HEK293 (cell line): ENCODE data around the gene GPI.

Experiments used
- BCL11B ChIP-seq: fragments of 450-650 bp; formaldehyde crosslinking; IDR thresholded peaks from 2 replicates; pipeline ENCODE4 v1.5.1; 2016; ENCODE audit warnings: low read depth, missing biosample characterization, missing genetic modification characterization
- BCL6B ChIP-seq: fragments of 450-650 bp; formaldehyde crosslinking; IDR thresholded peaks from 2 replicates; pipeline ENCODE4 v1.5.1; 2017; ENCODE audit warnings: missing biosample characterization, missing genetic modification characterization
- EGR2 ChIP-seq: fragments of 450-650 bp; formaldehyde crosslinking; IDR thresholded peaks from 2 replicates; pipeline ENCODE4 v1.5.1; 2016; ENCODE audit warnings: low read depth, missing biosample characterization, missing genetic modification characterization
- GFI1B ChIP-seq: fragments of 450-650 bp; formaldehyde crosslinking; IDR thresholded peaks from 2 replicates; pipeline ENCODE4 v1.5.1; 2016; ENCODE audit warnings: missing biosample characterization, missing genetic modification characterization
- PRDM2 ChIP-seq: fragments of 450-650 bp; formaldehyde crosslinking; IDR thresholded peaks from 2 replicates; pipeline ENCODE4 v1.5.1; 2016; ENCODE audit warnings: missing biosample characterization, missing genetic modification characterization, borderline replicate concordance
- SETDB1 ChIP-seq: IDR thresholded peaks from one replicate; pipeline ENCODE4 v1.6.1; 2017; ENCODE audit warnings: mild to moderate bottlenecking, low read length, moderate library complexity, mixed read lengths; ENCODE audit not compliant: insufficient read length
- YY1 ChIP-seq: fragments of 450-650 bp; formaldehyde crosslinking; IDR thresholded peaks from 2 replicates; pipeline ENCODE4 v1.5.1; 2018; ENCODE audit warnings: missing biosample characterization, missing genetic modification characterization
- ZBTB17 ChIP-seq: fragments of 450-650 bp; formaldehyde crosslinking; IDR thresholded peaks from 2 replicates; pipeline ENCODE4 v1.5.1; 2016; ENCODE audit warnings: missing biosample characterization, missing genetic modification characterization
- ZBTB26 ChIP-seq: fragments of 450-650 bp; formaldehyde crosslinking; optimal IDR thresholded peaks from 2 replicates; pipeline ENCODE3; 2016; ENCODE audit warnings: missing biosample characterization, mild to moderate bottlenecking, missing genetic modification characterization
- ZBTB48 ChIP-seq: fragments of 450-650 bp; formaldehyde crosslinking; IDR thresholded peaks from 2 replicates; pipeline ENCODE4 v1.5.1; 2016; ENCODE audit warnings: missing biosample characterization, missing genetic modification characterization
- ZNF2 ChIP-seq: fragments of 450-650 bp; formaldehyde crosslinking; IDR thresholded peaks from 2 replicates; pipeline ENCODE4 v1.5.1; 2016; ENCODE audit warnings: missing biosample characterization, missing genetic modification characterization
- ZNF239 ChIP-seq: fragments of 450-650 bp; formaldehyde crosslinking; IDR thresholded peaks from 2 replicates; pipeline ENCODE4 v1.5.1; 2016; ENCODE audit warnings: missing biosample characterization, missing genetic modification characterization
- ZNF266 ChIP-seq: fragments of 450-650 bp; formaldehyde crosslinking; IDR thresholded peaks from 2 replicates; pipeline ENCODE4 v1.5.1; 2016; ENCODE audit warnings: missing biosample characterization, missing genetic modification characterization, low read depth
- ZNF391 ChIP-seq: fragments of 450-650 bp; formaldehyde crosslinking; IDR thresholded peaks from 2 replicates; pipeline ENCODE4 v1.5.1; 2016; ENCODE audit warnings: low read depth, missing biosample characterization, missing genetic modification characterization, borderline replicate concordance
- ZNF510 ChIP-seq: fragments of 450-650 bp; formaldehyde crosslinking; IDR thresholded peaks from 2 replicates; pipeline ENCODE4 v1.5.1; 2018; ENCODE audit warnings: mild to moderate bottlenecking, missing genetic modification characterization, missing biosample characterization; ENCODE audit not compliant: insufficient replicate concordance
- ZNF623 ChIP-seq: fragments of 450-650 bp; formaldehyde crosslinking; IDR thresholded peaks from 2 replicates; pipeline ENCODE4 v1.5.1; 2016; ENCODE audit warnings: missing biosample characterization, missing genetic modification characterization
- ZNF629 ChIP-seq: fragments of 450-650 bp; formaldehyde crosslinking; IDR thresholded peaks from 2 replicates; pipeline ENCODE4 v1.5.1; 2017; ENCODE audit warnings: missing biosample characterization, missing genetic modification characterization
- ZNF654 ChIP-seq: fragments of 450-650 bp; formaldehyde crosslinking; IDR thresholded peaks from 2 replicates; pipeline ENCODE4 v1.5.1; 2016; ENCODE audit warnings: low read depth, missing biosample characterization, missing genetic modification characterization
- ZNF692 ChIP-seq: fragments of 450-650 bp; formaldehyde crosslinking; IDR thresholded peaks from 2 replicates; pipeline ENCODE4 v1.5.1; 2016; ENCODE audit warnings: missing biosample characterization, missing genetic modification characterization
- ZSCAN5A ChIP-seq: fragments of 450-650 bp; formaldehyde crosslinking; IDR thresholded peaks from 2 replicates; pipeline ENCODE4 v1.5.1; 2016; ENCODE audit warnings: missing biosample characterization, missing genetic modification characterization
- TF ChIP-seq, protein P1 (sequence below): fragments of 450-650 bp; formaldehyde crosslinking; IDR thresholded peaks from 2 replicates; pipeline ENCODE4 v1.5.1; 2016; ENCODE audit warnings: missing biosample characterization, missing genetic modification characterization
- TF ChIP-seq, protein P2 (sequence below): sonication (generic); formaldehyde crosslinking; IDR thresholded peaks from 2 replicates; pipeline ENCODE4 v1.8.1; 2022; ENCODE audit warnings: mild to moderate bottlenecking, moderate library complexity, missing genetic modification reagents

The GPI gene

DNA sequence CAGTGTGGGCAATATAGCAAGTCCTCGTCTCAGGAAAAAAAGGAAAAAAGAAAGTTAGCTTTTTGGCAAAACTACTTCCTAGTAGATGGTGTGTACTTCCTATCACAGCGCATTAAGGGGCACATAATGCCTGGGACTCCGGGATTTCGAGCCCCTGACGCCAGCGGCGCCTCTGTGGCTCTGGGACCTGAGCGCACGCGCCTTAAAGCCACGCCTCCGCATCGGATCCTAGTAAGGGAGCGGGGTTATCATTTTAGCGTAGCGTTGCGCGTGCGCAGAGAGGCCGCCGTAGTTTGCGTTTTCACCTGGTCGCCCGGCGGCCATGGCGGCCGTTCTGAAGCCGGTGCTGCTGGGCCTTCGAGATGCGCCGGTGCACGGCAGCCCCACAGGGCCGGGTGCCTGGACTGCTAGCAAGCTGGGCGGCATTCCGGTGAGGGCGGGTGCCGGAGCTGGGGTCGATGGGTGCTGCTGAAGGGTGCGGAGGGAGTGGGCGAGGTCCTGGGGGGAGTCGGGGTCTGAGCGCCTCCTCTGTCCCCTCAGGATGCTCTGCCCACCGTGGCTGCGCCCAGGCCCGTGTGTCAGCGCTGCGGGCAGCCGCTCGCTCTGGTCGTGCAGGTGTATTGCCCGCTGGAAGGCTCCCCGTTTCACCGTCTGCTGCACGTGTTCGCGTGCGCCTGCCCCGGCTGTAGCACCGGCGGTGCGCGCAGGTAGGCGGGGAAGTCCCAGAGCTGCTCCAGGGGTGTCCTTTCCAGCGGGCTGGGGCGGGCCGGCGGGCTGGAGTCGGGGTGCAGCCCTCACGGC lies 39.3 kb downstream of the GPI start, which contains the start of gene PDCD2L (continued):
- TF ChIP-seq PRDM2 (tag by site-specific recombination), result peak; percentile 92; the same call in 1 of the 2 replicates
- no peak for TF ChIP-seq GFI1B
- peak; percentile 42; the same call in 1 of the 2 replicates for TF ChIP-seq EGR2 (tag by site-specific recombination)
- TF ChIP-seq ZNF623, result no peak
- TF ChIP-seq ZBTB17, result peak; percentile 82
- TF ChIP-seq ZNF510 (tag by site-specific recombination), result no peak
- peak; percentile 61; the same call in 1 of the 2 replicates for TF ChIP-seq ZNF391 (tag by site-specific recombination)
- TF ChIP-seq BCL11B, result peak; percentile 38; the same call in 1 of the 2 replicates
- TF ChIP-seq ZNF2, result peak; percentile 98
- TF ChIP-seq, protein P1, sequence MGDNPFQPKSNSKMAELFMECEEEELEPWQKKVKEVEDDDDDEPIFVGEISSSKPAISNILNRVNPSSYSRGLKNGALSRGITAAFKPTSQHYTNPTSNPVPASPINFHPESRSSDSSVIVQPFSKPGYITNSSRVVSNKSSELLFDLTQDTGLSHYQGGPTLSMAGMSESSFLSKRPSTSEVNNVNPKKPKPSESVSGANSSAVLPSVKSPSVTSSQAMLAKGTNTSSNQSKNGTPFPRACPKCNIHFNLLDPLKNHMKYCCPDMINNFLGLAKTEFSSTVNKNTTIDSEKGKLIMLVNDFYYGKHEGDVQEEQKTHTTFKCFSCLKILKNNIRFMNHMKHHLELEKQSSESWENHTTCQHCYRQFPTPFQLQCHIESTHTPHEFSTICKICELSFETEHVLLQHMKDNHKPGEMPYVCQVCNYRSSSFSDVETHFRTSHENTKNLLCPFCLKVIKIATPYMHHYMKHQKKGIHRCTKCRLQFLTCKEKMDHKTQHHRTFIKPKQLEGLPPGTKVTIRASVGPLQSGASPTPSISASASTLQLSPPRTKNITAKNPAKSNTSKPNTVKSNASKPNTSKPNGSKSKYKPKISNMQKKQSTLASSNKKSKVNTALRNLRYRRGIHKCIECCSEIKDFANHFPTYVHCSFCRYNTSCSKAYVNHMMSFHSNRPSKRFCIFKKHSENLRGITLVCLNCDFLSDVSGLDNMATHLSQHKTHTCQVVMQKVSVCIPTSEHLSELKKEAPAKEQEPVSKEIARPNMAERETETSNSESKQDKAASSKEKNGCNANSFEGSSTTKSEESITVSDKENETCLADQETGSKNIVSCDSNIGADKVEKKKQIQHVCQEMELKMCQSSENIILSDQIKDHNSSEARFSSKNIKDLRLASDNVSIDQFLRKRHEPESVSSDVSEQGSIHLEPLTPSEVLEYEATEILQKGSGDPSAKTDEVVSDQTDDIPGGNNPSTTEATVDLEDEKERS (tag by site-specific recombination), result peak; percentile 93
- no peak for TF ChIP-seq ZNF266 (tag by site-specific recombination)
- peak; percentile 97 for TF ChIP-seq YY1 (tag by site-specific recombination)
- TF ChIP-seq, protein P2, sequence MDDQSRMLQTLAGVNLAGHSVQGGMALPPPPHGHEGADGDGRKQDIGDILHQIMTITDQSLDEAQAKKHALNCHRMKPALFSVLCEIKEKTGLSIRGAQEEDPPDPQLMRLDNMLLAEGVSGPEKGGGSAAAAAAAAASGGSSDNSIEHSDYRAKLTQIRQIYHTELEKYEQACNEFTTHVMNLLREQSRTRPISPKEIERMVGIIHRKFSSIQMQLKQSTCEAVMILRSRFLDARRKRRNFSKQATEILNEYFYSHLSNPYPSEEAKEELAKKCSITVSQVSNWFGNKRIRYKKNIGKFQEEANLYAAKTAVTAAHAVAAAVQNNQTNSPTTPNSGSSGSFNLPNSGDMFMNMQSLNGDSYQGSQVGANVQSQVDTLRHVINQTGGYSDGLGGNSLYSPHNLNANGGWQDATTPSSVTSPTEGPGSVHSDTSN (CRISPR knock-in tag), result peak; percentile 89
- peak; percentile 62; the same call in 1 of the 2 replicates for TF ChIP-seq ZNF629 (tag by site-specific recombination)
- TF ChIP-seq ZBTB48 (tag by site-specific recombination), result peak; percentile 93
- TF ChIP-seq ZNF239 (tag by site-specific recombination), result peak; percentile 59; the same call in 1 of the 2 replicates
- peak; percentile 96 for TF ChIP-seq ZBTB26 (tag by site-specific recombination)
- TF ChIP-seq ZSCAN5A (tag by site-specific recombination), result peak; percentile 62; the same call in 1 of the 2 replicates
- TF ChIP-seq ZNF692, result peak; percentile 84
- no peak for TF ChIP-seq BCL6B (tag by site-specific recombination)
- TF ChIP-seq SETDB1, result peak; percentile 35
- TF ChIP-seq ZNF654, result no peak
